GM18870 (cell line): Measurements from ENCODE around the gene SSR4.

Experiments used
- ATAC-seq: cut with Tn5 transposase; IDR thresholded peaks from one replicate; pipeline ENCODE4 v1.9.1; 2021; ENCODE audit warnings: moderate library complexity; ENCODE audit not compliant: unreplicated experiment

The SSR4 gene

DNA sequence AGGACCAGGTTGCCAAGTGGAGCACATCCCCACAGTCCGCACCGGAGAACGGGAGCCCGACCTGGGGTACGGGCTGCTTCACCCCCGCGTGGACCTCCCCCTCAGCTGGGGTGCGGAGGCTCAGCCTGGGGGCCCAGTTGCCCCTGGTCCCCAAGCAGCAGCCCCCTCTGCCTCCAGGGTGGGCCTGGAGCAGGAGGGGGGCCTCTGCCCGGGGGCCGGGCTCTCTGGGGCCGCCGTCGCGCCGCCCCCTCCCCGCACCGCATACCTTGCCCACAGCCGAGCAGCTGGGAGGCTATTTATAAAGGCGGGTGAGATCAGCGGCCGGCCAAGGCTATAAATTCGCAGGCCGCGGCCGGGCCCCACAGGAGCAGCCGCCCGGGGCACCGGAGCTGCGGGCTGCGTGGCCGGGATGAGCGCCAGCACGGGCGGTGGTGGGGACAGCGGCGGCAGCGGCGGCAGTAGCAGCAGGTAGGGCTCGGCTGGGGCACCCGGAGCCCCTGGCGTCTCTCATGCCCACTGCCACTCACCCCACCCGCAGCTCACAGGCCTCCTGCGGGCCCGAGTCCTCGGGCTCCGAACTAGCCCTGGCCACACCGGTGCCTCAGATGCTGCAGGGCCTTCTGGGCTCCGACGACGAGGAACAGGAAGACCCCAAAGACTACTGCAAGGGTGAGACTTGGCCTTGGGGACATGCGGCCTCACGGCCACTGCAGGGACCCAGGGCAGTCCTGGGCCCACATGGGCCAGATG, 13.6 kb upstream of the SSR4 start, which contains the start of gene SRPK3:
Gene SRPK3 (plus strand): TSS at position 364 of the 750 bp plus-strand sequence. CDS start 46 bp downstream, at position 410.
- ATAC-seq = no peak

DNA sequence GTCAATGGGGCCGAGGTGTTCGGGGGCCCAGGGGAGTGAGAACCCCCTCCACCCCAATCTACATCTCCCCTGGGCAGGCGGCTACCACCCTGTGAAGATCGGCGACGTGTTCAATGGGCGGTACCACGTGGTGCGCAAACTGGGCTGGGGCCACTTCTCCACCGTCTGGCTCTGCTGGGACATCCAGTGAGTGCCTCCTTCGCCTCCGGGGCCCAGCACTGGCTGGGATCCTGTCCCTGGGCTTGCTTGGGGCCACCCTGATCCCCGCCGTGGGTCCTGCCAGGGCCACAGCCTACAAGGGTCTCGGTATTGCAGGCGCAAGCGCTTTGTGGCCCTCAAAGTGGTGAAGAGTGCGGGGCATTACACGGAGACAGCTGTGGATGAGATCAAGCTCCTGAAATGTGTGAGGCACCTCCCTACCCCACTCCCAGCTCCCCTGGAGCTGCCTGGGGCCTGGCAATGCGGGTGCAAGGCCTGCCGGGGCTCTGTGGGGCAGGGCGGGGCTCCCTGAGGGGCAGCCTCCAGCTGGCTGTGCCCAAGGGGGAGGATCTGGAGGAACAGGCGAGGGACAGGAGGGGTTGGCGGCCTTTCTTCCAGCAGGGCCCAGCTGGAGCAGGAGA, 12.9 kb upstream of the SSR4 start:
- ATAC-seq = no peak

- ATAC-seq = no peak
These were observed 12.2 kb upstream of the SSR4 start for GRCh38 chrX:153782313-153782712.

- no peak for ATAC-seq
These were observed 11.6 kb upstream of the SSR4 start for GRCh38 chrX:153782871-153783270.

GRCh38 chrX:153783378-153784013, 11.0 kb upstream of the SSR4 start:
- no peak for ATAC-seq

GRCh38 chrX:153784325-153784967, 10.0 kb upstream of the SSR4 start:
- ATAC-seq = no peak

DNA sequence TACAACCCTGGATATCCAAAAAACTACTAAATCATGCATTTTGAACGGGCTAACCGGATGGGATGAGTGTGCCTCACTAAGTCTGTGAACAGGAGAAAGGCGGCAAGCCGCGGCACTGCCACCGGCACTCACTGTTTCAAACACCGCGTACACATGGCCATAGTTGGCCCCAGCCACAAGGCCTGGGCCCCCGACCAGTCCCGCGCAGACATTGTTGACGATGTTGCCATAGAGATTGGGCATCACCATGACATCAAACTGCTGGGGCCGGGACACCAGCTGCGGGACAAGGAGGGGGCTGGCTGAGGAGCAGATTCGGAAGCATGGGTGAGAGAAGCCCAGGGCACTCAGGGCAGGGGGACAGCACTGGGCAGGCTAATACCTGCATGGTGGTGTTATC, 7.8 kb upstream of the SSR4 start:
- no peak for ATAC-seq

DNA sequence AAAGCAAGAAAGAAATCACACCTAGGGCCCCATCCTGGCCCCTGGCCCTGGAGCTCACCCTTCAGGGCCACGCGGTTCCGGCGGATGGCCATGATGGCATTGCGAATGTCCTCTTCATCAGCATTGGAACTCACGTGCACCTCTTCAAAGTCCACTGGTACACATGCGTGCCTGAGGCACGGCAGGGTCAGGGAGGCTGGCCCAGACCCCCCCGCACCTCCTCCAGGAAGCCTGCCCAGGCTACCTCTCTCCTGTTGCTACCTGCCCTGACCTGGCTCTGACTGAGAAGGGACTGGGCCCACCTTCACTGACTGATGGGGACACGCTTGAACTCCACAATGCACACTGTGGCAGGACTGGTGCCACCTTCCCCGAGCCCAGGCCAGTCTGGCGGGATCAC, 4.8 kb upstream of the SSR4 start:
- ATAC-seq = no peak

DNA sequence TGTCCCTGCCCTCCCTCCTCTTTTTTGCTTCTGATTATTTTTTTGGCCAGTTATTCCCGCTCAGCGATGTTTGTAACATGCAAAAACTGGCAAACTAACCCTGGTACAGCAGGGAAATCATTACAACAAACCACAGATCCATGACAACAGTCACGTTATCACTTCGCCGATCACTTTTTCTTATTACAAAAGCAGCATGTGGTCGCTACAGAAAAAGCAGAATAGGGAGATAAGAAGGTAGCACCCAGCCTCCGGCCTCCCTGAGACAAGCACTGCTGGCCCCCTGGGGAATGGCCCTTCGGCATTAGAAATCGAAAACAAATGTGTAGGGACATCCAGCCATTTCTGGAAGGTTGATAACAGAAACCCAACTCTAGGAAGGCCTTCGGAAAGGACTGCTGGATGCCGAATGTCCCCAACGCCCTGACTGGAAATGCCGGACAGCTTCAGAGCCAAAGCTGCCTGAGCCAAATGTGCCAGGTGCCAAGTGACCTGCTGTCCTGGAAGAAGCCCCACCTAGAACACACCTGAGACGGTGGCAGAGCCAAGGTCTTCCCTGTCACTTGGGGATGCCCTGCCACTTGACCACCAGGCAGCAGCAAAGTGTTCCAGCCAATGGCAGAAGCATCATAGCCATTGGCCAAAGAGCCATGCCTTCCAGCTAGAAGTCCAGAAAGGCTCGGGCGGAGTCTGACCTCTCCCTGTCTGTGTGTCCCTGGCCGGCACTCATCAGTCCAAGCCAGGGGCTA, 3.2 kb upstream of the SSR4 start:
- ATAC-seq = no peak

DNA sequence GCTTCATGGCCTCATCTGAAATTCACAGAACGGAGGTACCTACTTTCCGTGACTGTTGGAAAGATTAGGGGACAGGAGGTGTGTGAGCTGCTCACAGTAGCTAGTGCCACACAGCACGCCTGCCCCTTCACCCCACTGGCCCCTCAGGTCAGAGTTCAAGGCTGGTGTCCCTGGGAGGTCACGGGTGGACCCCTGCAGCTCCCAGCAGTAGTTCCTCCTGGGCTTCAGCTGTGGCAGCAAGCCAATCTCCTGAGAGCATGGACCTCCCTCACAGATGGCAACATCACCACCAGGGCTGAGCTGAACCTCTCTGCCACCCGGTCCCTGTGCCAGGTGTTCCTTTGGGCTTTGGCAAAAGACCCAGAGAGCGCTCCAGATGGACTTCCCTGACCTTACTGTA, 2.1 kb upstream of the SSR4 start:
- no peak for ATAC-seq

DNA sequence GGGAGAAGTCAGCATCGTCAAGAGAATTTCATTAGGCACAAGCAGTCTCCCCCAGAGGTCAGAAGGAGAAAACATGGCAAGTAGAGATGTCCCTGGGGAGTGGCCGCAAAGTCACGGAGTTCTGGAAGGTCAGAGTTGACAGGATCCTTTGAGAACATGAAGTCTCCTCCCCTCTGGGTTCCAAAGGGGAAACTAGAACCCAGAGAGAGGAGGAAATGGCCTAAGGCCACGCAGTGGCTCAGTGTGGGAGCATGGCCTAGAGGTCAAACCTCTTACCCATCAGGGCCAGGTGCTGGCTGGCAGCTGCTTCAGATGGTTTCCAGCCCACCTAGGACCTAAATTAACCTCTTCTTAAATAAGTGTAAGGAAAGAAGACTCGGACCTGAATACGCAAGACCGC, 1.2 kb upstream of the SSR4 start:
- ATAC-seq = no peak

DNA sequence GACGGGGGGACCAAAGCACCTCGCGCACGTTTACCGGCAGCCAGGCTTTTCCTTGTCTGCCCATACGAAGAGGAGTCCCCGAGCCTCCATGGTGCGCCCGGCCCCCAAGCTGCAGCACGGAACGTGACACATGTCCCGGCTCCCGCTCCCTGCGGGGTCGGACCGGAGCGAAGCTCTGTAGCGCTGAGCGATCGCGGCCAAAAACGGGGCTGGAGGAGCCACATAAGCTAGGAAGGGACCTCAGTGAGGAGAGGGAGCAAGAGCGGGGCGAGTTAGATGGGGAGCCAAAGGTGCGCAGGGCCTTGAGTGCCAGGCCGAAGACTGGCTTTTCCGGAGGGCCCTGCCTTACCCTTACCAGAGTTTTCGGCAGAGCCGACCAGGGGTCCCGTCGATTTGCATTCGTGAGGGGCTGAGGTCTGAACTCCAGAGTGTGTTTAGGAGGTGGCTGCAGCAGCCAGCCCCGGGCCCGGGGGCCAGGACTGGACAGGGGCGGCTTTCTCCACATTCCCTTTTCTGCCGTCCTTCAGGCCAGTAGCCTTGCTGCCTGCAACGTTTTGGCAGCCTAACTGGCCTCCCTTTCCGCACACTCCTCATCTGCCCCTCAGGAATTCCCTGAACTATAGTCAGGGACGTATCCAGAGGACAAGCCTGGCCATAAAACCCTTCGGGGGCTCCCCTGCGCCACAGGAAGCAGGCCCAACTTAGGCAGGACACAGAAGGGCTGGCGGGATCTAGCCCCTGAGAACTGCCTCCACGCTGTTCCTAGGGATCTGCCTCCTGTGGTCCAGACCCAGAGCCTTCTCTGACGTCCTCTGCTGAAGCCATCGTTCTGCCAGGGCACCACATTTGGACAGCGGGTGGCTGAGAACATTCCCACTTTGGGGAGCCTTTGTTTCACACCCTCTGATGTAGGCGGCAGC, 689 bp downstream of the SSR4 start:
- no peak for ATAC-seq

- ATAC-seq = no peak
These were observed 3.0 kb downstream of the SSR4 start for GRCh38 chrX:153797415-153798015.

DNA sequence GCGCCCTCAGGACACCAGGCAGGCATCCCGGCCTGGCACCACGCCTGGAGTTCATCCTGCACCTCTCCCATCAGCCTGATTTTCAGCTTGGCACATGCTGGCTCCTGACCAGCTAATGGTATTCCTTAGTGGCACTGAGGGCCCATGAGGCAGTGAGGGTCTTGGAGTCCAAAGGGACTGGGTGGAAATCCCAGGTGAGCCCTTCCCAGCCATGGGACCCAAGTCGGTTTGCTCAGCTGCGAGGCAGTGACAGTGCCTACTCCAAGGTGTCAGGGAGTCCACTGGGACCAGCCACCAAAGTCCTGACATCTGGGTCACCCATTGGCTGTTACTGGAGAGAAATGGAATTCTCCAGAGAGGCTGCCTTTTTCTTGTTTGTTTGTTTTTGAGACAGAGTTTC, 4.9 kb downstream of the SSR4 start:
- ATAC-seq = no peak

GRCh38 chrX:153800177-153800722, 5.8 kb downstream of the SSR4 start:
- ATAC-seq = no peak

DNA sequence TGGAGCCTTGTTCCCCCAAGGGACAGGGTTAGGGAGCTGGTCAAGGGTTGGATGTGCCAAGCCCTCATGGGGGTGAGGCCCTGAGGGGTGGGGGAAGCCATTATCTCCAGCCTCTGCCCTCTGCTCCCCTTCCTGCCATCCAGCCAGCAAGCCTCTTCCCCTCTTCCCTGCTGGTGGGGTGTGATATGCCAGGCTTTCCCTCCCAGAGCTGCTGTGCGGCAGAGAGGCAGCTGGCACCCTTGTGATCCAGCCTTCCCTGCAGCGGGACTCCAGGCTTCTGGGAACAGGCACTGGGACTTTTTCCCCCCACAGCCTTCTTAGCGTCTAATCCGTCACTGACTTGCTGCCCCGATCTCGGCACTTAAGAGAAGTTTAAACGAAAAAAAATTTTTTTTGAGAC, 6.3 kb downstream of the SSR4 start:
- ATAC-seq = no peak

GRCh38 chrX:153801669-153802068, 7.2 kb downstream of the SSR4 start:
- ATAC-seq = no peak

- ATAC-seq = no peak
These were observed 8.1 kb downstream of the SSR4 start for GRCh38 chrX:153802513-153803045.
